Neural cell (in vitro differentiated cells): ENCODE data around the gene MYL7. TPM values are rescaled to one million over a fixed set of nuclear protein-coding genes. Genes with fewer than 3 reads are reported as not detected.

Experiments
- H2AFZ ChIP-seq: fragments of 200-600, 300-800 bp; sonication (generic), shearing (Covaris generic); 2 replicates; pipeline ENCODE4 v1.6.0; 2014; ENCODE audit warnings: low read depth, mild to moderate bottlenecking, antibody characterized with exemption, low read length, moderate library complexity
- H3F3A ChIP-seq: fragments of 200-600 bp; shearing (Covaris generic); 2 replicates; pipeline ENCODE4 v1.6.1; 2016; ENCODE audit warnings: mild to moderate bottlenecking, moderate library complexity, mixed read lengths, antibody characterized with exemption, low read length; ENCODE audit not compliant: insufficient read depth, poor library complexity, severe bottlenecking
- H3K27ac ChIP-seq: fragments of 200-600, 300-800 bp; sonication (generic), shearing (Covaris generic); 2 replicates; pipeline ENCODE4 v1.5.1; 2014; ENCODE audit warnings: mild to moderate bottlenecking, low read length, moderate library complexity
- H3K27me3 ChIP-seq: fragments of 300-800, 200-600 bp; sonication (generic), shearing (Covaris generic); 2 replicates; pipeline ENCODE4 v1.6.0; 2014; ENCODE audit warnings: mild to moderate bottlenecking, low read depth, low read length, moderate library complexity; ENCODE audit not compliant: insufficient read depth
- H3K36me3 ChIP-seq: fragments of 300-800, 200-600 bp; sonication (generic), shearing (Covaris generic); 2 replicates; pipeline ENCODE4 v1.5.1; 2014; ENCODE audit warnings: mild to moderate bottlenecking, antibody characterized with exemption, low read length, moderate library complexity; ENCODE audit not compliant: insufficient read depth
- H3K4me2 ChIP-seq: fragments of 300-800, 200-600 bp; sonication (generic), shearing (Covaris generic); 2 replicates; pipeline ENCODE4 v1.6.0; 2014; ENCODE audit warnings: mild to moderate bottlenecking, low read length
- H3K4me3 ChIP-seq: fragments of 300-800, 200-600 bp; sonication (generic), shearing (Covaris generic); 2 replicates; pipeline ENCODE4 v1.5.1; 2014; ENCODE audit warnings: mild to moderate bottlenecking, low read length, moderate library complexity
- H3K79me2 ChIP-seq: fragments of 200-600 bp; shearing (Covaris generic); replicated peaks from 2 replicates; pipeline ENCODE4 v1.6.0; 2014; ENCODE audit warnings: mild to moderate bottlenecking, low read length, moderate library complexity; ENCODE audit not compliant: insufficient read depth
- H3K9ac ChIP-seq: fragments of 300-800, 200-600 bp; sonication (generic), shearing (Covaris generic); 2 replicates; pipeline ENCODE4 v1.6.1; 2016; ENCODE audit warnings: mild to moderate bottlenecking, low read length, mixed read lengths
- H3K9me2 ChIP-seq: fragments of 200-600 bp; shearing (Covaris generic); 2 replicates; pipeline ENCODE4 v1.6.1; 2016; ENCODE audit warnings: mild to moderate bottlenecking, low read length, mixed read lengths; ENCODE audit not compliant: insufficient read depth
- H3K9me3 ChIP-seq: fragments of 200-600, 300-800 bp; sonication (generic), shearing (Covaris generic); 2 replicates; pipeline ENCODE4 v1.6.1; 2016; ENCODE audit warnings: mild to moderate bottlenecking, mixed run types, low read length, moderate library complexity, mixed read lengths
- H4K20me1 ChIP-seq: fragments of 200-600 bp; shearing (Covaris generic); 2 replicates; pipeline ENCODE4 v1.6.1; 2016; ENCODE audit warnings: mild to moderate bottlenecking, mixed run types; ENCODE audit not compliant: insufficient read depth
- EP300 ChIP-seq: fragments of 450-650 bp; conservative IDR thresholded peaks from 2 replicates; pipeline ENCODE4 v1.6.1; 2014; ENCODE audit warnings: antibody characterized with exemption, mild to moderate bottlenecking, moderate library complexity; ENCODE audit not compliant: poor library complexity, severe bottlenecking
- EZH2 ChIP-seq: fragments of 200-600, 300-800 bp; shearing (Covaris generic), sonication (generic); IDR thresholded peaks from 2 replicates; pipeline ENCODE4 v1.6.1; 2014; ENCODE audit warnings: antibody characterized with exemption, low read length, borderline replicate concordance, mild to moderate bottlenecking; ENCODE audit not compliant: insufficient read depth, poor library complexity, severe bottlenecking
- MXI1 ChIP-seq: fragments of 450-650 bp; conservative IDR thresholded peaks from 2 replicates; pipeline ENCODE4 v1.6.1; 2014; ENCODE audit warnings: antibody characterized with exemption, mild to moderate bottlenecking; ENCODE audit not compliant: poor library complexity, severe bottlenecking
- POLR2AphosphoS5 ChIP-seq: IDR thresholded peaks from 2 replicates; pipeline ENCODE4 v1.6.1; 2012
- RAD21 ChIP-seq: fragments of 450-650 bp; conservative IDR thresholded peaks from 2 replicates; pipeline ENCODE4 v1.6.1; 2014; ENCODE audit warnings: antibody characterized with exemption, mild to moderate bottlenecking, moderate library complexity
- SMC3 ChIP-seq: fragments of 450-650 bp; conservative IDR thresholded peaks from 2 replicates; pipeline ENCODE4 v1.6.1; 2014; ENCODE audit warnings: antibody characterized with exemption, mild to moderate bottlenecking, moderate library complexity; ENCODE audit not compliant: poor library complexity
- TAF1 ChIP-seq: IDR thresholded peaks from 2 replicates; pipeline ENCODE4 v1.6.1; 2012; ENCODE audit warnings: low read depth
- polyA plus RNA-seq: library from polyadenylated mRNA; depleted of rRNA; stranded (reverse); fragments of >200 nt; gene quantifications from 2 replicates; pipeline ENCODE4 v1.2.3, GENCODE V29; 2014
- TF ChIP-seq, protein P1 (sequence below): fragments of 450-650 bp; IDR thresholded peaks from 2 replicates; pipeline ENCODE4 v1.5.1; 2014; ENCODE audit warnings: antibody characterized with exemption, mild to moderate bottlenecking, moderate library complexity; ENCODE audit not compliant: poor library complexity, severe bottlenecking
- TF ChIP-seq, protein P2 (sequence below): IDR thresholded peaks from 2 replicates; pipeline ENCODE4 v1.6.1; 2012; ENCODE audit warnings: borderline replicate concordance

The MYL7 gene
- polyA plus RNA-seq, 1 donor from 2014 or later: 0.76 TPM

DNA sequence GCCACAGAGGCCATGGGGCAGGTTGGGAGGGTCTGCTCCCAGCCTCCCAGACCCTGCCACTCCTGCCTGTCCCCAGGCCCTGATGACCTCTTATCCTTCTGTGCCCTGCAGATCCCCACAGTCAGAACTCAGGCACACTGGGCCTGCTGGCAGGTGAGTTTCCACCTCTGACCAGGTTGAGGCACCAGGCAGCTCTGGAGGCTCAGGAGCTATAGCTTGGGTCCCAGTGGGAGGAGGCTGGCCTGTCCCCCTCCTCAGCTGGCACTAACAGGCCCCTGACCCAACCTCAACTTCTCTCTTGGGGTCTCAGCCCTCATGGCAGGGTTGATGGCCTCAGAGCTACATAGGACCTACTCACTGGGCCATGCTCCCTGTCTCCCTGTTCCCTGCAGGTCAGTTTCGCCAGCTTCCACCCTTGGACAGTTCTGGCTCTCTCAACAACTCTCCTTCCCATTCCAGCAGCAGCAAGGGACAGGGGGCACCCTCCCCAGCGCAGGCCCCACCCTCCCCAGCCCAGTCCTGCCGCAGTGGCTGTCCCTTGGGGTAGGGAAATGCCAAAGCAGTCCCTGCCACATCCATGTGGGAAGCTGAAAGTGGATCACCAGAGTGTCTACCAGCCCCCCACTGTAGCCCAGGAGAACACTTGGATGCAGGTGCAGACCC is 39.7 kb downstream of the MYL7 start:
- Histone ChIP-seq H3F3A (no peaks in the 10 kb centered on the region), H4K20me1 (no peaks in the 10 kb centered on the region), H3K4me3 (no peak overlapping the region), H2AFZ (no peak overlapping the region), H3K9me3 (no peaks in the 10 kb centered on the region), H3K79me2 (no peaks in the 10 kb centered on the region), H3K27ac (no peak overlapping the region), H3K36me3 (no peaks in the 10 kb centered on the region), H3K27me3 (peaks cover 19% of the 10 kb centered on the region), H3K9me2 (no peaks in the 10 kb centered on the region), H3K4me2 (no peak overlapping the region), H3K9ac (no peak overlapping the region)
- TF ChIP-seq, protein P1, sequence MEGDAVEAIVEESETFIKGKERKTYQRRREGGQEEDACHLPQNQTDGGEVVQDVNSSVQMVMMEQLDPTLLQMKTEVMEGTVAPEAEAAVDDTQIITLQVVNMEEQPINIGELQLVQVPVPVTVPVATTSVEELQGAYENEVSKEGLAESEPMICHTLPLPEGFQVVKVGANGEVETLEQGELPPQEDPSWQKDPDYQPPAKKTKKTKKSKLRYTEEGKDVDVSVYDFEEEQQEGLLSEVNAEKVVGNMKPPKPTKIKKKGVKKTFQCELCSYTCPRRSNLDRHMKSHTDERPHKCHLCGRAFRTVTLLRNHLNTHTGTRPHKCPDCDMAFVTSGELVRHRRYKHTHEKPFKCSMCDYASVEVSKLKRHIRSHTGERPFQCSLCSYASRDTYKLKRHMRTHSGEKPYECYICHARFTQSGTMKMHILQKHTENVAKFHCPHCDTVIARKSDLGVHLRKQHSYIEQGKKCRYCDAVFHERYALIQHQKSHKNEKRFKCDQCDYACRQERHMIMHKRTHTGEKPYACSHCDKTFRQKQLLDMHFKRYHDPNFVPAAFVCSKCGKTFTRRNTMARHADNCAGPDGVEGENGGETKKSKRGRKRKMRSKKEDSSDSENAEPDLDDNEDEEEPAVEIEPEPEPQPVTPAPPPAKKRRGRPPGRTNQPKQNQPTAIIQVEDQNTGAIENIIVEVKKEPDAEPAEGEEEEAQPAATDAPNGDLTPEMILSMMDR: no peak
- TF ChIP-seq EZH2: no peak
- TF ChIP-seq RAD21: no peak
- no peak for TF ChIP-seq EP300
- TF ChIP-seq, protein P2, sequence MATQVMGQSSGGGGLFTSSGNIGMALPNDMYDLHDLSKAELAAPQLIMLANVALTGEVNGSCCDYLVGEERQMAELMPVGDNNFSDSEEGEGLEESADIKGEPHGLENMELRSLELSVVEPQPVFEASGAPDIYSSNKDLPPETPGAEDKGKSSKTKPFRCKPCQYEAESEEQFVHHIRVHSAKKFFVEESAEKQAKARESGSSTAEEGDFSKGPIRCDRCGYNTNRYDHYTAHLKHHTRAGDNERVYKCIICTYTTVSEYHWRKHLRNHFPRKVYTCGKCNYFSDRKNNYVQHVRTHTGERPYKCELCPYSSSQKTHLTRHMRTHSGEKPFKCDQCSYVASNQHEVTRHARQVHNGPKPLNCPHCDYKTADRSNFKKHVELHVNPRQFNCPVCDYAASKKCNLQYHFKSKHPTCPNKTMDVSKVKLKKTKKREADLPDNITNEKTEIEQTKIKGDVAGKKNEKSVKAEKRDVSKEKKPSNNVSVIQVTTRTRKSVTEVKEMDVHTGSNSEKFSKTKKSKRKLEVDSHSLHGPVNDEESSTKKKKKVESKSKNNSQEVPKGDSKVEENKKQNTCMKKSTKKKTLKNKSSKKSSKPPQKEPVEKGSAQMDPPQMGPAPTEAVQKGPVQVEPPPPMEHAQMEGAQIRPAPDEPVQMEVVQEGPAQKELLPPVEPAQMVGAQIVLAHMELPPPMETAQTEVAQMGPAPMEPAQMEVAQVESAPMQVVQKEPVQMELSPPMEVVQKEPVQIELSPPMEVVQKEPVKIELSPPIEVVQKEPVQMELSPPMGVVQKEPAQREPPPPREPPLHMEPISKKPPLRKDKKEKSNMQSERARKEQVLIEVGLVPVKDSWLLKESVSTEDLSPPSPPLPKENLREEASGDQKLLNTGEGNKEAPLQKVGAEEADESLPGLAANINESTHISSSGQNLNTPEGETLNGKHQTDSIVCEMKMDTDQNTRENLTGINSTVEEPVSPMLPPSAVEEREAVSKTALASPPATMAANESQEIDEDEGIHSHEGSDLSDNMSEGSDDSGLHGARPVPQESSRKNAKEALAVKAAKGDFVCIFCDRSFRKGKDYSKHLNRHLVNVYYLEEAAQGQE: no peak
- no peak for TF ChIP-seq MXI1
- TF ChIP-seq SMC3: no peak
- no peak for TF ChIP-seq TAF1
- no peak for TF ChIP-seq POLR2AphosphoS5

DNA sequence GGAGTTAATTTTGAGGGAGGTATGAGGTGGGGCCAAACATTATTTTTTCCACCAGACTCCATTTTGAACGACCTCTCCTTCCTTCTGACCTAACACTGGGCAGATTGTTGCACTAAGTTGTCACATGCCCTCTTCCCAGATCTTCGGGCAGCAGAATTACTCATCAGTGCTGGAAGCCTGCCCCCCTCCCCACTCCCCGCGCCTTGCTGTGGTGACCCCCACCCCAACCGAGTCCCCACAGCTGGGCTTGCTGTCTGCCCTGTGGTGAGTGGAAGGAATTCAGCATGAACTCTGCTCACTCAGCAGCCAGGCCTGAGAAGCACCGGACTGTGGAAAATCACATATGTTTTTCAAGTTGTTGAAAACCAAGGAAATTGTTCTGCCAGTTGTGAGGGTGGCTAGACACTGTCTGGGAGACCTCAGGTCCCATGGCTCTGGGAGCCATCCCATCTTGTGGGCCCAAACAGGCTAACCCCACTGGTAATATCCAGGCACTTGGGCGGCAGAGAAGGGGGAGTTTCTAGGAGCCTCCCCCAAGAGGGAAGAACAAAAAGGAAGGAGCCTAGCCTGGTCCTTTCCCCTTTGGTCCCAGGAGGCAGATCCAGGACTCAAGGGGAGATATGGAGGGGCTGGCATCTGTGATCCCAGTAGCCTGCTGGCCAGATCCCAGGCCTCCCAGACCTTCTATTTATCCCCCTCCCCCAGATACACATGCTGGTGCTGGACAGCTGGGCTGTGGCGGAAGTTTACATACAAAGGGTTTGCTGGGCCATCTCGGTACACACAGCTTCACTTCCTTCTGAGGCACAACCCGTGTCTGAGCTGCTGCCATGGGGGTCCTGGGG is 40.5 kb downstream of the MYL7 start:
- Histone ChIP-seq H3K9ac (no peak overlapping the region), H3K4me2 (no peak overlapping the region)

More for the DNA sequence above, 40.5 kb downstream of the MYL7 start:
- TF ChIP-seq, protein P1: no peak
- TF ChIP-seq POLR2AphosphoS5 (no peak), EP300 (no peak), TAF1 (no peak), SMC3 (no peak)
- TF ChIP-seq, protein P2: no peak
- peaks cover 19% of the 10 kb centered on the region for H3K27me3 ChIP-seq
- H2AFZ ChIP-seq: no peak overlapping the region
- H3K27ac ChIP-seq: no peak overlapping the region
- H3K9me2 ChIP-seq: no peaks in the 10 kb centered on the region
- no peaks in the 10 kb centered on the region for H3K9me3 ChIP-seq
- H3F3A ChIP-seq: no peaks in the 10 kb centered on the region
- H3K79me2 ChIP-seq: no peaks in the 10 kb centered on the region
- H4K20me1 ChIP-seq: no peaks in the 10 kb centered on the region
- no peaks in the 10 kb centered on the region for H3K36me3 ChIP-seq
- H3K4me3 ChIP-seq: no peak overlapping the region
